Loucy (cell line): ENCODE measurements around the gene HNF1B.

Experiments used
- H2AFZ ChIP-seq: fragments of 200-600 bp; sonication (generic); 2 replicates; pipeline ENCODE4 v1.6.0; 2016; ENCODE audit warnings: antibody characterized with exemption, mild to moderate bottlenecking, low read length, moderate library complexity
- H3F3A ChIP-seq: fragments of 200-600 bp; 2 replicates; pipeline ENCODE4 v1.6.0; 2016; ENCODE audit warnings: antibody characterized with exemption, low read depth, mild to moderate bottlenecking
- H3K27me3 ChIP-seq: fragments of 200-600 bp; sonication (generic); 2 replicates; pipeline ENCODE4 v1.6.1; 2014; ENCODE audit warnings: low read length, mild to moderate bottlenecking; ENCODE audit not compliant: insufficient read depth, poor library complexity, severe bottlenecking
- H3K36me3 ChIP-seq: fragments of 200-600 bp; sonication (generic); 2 replicates; pipeline ENCODE4 v1.6.1; 2016; ENCODE audit warnings: low read length; ENCODE audit not compliant: insufficient read depth
- H3K4me1 ChIP-seq: fragments of 200-600 bp; sonication (generic); 2 replicates; pipeline ENCODE4 v1.5.1; 2014; ENCODE audit warnings: low read length, mild to moderate bottlenecking; ENCODE audit not compliant: insufficient read depth, poor library complexity, severe bottlenecking
- H3K4me2 ChIP-seq: fragments of 200-600 bp; sonication (generic); 2 replicates; pipeline ENCODE4 v1.6.0; 2014; ENCODE audit warnings: antibody characterized with exemption, low read length, low read depth, mild to moderate bottlenecking; ENCODE audit not compliant: poor library complexity, severe bottlenecking
- H3K4me3 ChIP-seq: fragments of 200-600 bp; sonication (generic); 2 replicates; pipeline ENCODE4 v1.5.1; 2014; ENCODE audit warnings: low read length, mild to moderate bottlenecking, mixed read lengths; ENCODE audit not compliant: poor library complexity, severe bottlenecking
- H3K79me2 ChIP-seq: fragments of 200-600 bp; sonication (generic); 2 replicates; pipeline ENCODE4 v1.6.1; 2014; ENCODE audit warnings: low read length; ENCODE audit not compliant: insufficient read depth
- H3K9ac ChIP-seq: fragments of 200-600 bp; sonication (generic); 2 replicates; pipeline ENCODE4 v1.6.0; 2014; ENCODE audit warnings: mild to moderate bottlenecking, low read depth, low read length, moderate library complexity; ENCODE audit not compliant: poor library complexity, severe bottlenecking
- H3K9me2 ChIP-seq: fragments of 200-600 bp; sonication (generic); replicated peaks from 2 replicates; pipeline ENCODE4 v1.6.1; 2016; ENCODE audit warnings: low read depth, low read length, mixed read lengths
- H3K9me3 ChIP-seq: fragments of 200-600 bp; sonication (generic); 2 replicates; pipeline ENCODE4 v1.6.1; 2014; ENCODE audit warnings: mild to moderate bottlenecking, antibody characterized with exemption, low read length, low read depth; ENCODE audit not compliant: insufficient read depth
- H4K20me1 ChIP-seq: fragments of 200-600 bp; sonication (generic); 2 replicates; pipeline ENCODE4 v1.6.0; 2014; ENCODE audit warnings: antibody characterized with exemption, low read length, mild to moderate bottlenecking; ENCODE audit not compliant: insufficient read depth, poor library complexity, severe bottlenecking
- EZH2phosphoT487 ChIP-seq: fragments of 200-600 bp; IDR thresholded peaks from 2 replicates; pipeline ENCODE4 v1.6.1; 2018; ENCODE audit warnings: antibody characterized with exemption, mild to moderate bottlenecking, moderate library complexity, borderline replicate concordance
- TF ChIP-seq, protein P1 (sequence below): fragments of 200-600 bp; sonication (generic); conservative IDR thresholded peaks from 2 replicates; pipeline ENCODE4 v1.5.1; 2014; ENCODE audit warnings: mild to moderate bottlenecking, antibody characterized with exemption, low read length

HNF1B gene

DNA sequence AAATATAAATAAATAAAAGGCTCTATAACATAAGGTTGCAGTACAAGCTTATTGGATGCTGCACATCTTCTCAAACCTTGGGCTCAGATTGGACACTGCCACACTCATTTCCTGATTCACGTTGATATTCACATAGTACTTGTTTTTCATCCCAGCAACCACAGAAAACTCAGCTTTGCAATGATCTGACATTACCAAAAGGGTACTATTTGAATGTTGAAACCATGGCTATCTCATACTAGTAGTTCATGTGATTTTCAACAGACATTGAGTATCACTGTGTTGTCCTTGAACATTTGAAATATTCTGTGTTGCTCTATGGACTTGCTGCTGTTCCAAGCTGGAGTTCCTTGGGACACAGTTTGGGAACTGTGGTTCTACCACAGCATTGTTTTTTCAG, 87.7 kb downstream of the HNF1B start:
- no peaks in the 10 kb centered on the region for H3F3A ChIP-seq
- no peak for TF ChIP-seq EZH2phosphoT487
- TF ChIP-seq, protein P1, sequence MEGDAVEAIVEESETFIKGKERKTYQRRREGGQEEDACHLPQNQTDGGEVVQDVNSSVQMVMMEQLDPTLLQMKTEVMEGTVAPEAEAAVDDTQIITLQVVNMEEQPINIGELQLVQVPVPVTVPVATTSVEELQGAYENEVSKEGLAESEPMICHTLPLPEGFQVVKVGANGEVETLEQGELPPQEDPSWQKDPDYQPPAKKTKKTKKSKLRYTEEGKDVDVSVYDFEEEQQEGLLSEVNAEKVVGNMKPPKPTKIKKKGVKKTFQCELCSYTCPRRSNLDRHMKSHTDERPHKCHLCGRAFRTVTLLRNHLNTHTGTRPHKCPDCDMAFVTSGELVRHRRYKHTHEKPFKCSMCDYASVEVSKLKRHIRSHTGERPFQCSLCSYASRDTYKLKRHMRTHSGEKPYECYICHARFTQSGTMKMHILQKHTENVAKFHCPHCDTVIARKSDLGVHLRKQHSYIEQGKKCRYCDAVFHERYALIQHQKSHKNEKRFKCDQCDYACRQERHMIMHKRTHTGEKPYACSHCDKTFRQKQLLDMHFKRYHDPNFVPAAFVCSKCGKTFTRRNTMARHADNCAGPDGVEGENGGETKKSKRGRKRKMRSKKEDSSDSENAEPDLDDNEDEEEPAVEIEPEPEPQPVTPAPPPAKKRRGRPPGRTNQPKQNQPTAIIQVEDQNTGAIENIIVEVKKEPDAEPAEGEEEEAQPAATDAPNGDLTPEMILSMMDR, result no peak
- H3K9me3 ChIP-seq, result no peaks in the 10 kb centered on the region
- no peaks in the 10 kb centered on the region for H3K27me3 ChIP-seq
- no peaks in the 10 kb centered on the region for H3K9me2 ChIP-seq
- H3K4me3 ChIP-seq, result no peak overlapping the region
- H4K20me1 ChIP-seq, result no peaks in the 10 kb centered on the region
- no peaks in the 10 kb centered on the region for H3K79me2 ChIP-seq
- H3K4me1 ChIP-seq, result no peaks in the 10 kb centered on the region
- H3K4me2 ChIP-seq, result no peak overlapping the region
- H3K9ac ChIP-seq, result no peak overlapping the region
- H3K36me3 ChIP-seq, result no peaks in the 10 kb centered on the region
- H2AFZ ChIP-seq, result no peak overlapping the region

DNA sequence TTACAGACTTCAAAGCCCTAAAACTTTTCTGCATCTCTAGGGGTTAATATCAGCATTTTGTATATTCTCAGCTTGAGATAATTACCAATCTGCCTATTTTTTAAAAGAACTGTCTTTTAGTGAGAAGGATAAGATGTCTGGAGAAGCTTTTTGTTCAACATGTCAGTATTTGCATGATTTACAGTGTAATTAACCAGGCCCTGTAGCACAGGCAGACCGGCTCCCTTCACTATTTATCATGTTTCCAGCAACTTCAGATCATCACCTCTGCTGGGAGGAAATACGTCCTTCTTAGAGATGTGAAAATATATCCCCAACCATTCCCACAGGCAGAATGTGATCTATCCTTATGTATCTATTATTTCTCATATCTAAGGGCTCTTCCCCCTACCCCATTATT, 93.0 kb downstream of the HNF1B start:
- no peak for TF ChIP-seq EZH2phosphoT487
- TF ChIP-seq, protein P1, result no peak
- Histone ChIP-seq H3K9me3 (no peaks in the 10 kb centered on the region), H3K36me3 (no peaks in the 10 kb centered on the region), H3K9ac (no peak overlapping the region), H3K79me2 (no peaks in the 10 kb centered on the region), H3F3A (no peaks in the 10 kb centered on the region), H3K9me2 (no peaks in the 10 kb centered on the region), H3K27me3 (no peaks in the 10 kb centered on the region), H2AFZ (no peak overlapping the region), H3K4me1 (no peaks in the 10 kb centered on the region), H4K20me1 (no peaks in the 10 kb centered on the region), H3K4me3 (no peak overlapping the region), H3K4me2 (no peak overlapping the region)

DNA sequence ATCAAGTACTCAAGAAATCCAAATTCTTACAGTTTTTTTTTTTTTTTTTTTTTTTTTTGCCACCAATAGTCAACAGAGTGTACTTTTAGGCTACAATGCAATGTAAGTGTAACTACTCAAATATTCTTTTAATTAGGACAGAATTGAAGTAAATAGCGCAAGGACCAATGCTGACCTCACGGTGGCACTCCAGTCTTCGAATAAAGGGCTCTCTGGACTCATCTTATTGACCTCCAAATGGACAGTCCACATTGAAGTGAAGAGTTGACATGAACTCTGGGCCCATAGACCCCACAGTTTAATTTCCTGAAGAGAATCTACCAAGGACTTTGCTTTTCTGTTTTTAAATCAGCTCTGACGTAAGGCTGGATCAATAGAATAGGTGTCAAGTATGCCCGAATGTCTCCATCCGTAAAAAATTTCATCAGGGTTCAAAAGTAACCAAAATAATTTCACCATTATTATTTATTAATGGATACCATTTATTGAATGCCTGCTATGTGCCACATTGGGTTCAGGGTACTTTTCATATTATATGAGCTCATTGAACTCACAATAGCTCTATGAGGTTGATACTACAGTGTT, 94.3 kb downstream of the HNF1B start:
- H2AFZ ChIP-seq, result no peak overlapping the region
- no peak overlapping the region for H3K4me2 ChIP-seq
- no peak overlapping the region for H3K9ac ChIP-seq
- no peaks in the 10 kb centered on the region for H3K9me2 ChIP-seq
- H3F3A ChIP-seq, result no peaks in the 10 kb centered on the region
- TF ChIP-seq, protein P1, result peak; percentile 76
- TF ChIP-seq EZH2phosphoT487, result no peak
- H3K4me3 ChIP-seq, result no peak overlapping the region
- no peaks in the 10 kb centered on the region for H4K20me1 ChIP-seq
- H3K79me2 ChIP-seq, result no peaks in the 10 kb centered on the region
- no peaks in the 10 kb centered on the region for H3K27me3 ChIP-seq
- H3K9me3 ChIP-seq, result no peaks in the 10 kb centered on the region
- no peaks in the 10 kb centered on the region for H3K36me3 ChIP-seq
- H3K4me1 ChIP-seq, result no peaks in the 10 kb centered on the region
